Measurements from ENCODE around the gene DCTN3. TPM values are rescaled to one million over a fixed set of nuclear protein-coding genes. Genes with fewer than 3 reads are reported as not detected.
A peak's percentile ranks its signal among the peaks of the same experiment; 100 is the strongest.

Gene DCTN3
- total RNA-seq, 4 donors from 2014 or later = 41.6 to 78.9 (median 54.0) TPM

DNA sequence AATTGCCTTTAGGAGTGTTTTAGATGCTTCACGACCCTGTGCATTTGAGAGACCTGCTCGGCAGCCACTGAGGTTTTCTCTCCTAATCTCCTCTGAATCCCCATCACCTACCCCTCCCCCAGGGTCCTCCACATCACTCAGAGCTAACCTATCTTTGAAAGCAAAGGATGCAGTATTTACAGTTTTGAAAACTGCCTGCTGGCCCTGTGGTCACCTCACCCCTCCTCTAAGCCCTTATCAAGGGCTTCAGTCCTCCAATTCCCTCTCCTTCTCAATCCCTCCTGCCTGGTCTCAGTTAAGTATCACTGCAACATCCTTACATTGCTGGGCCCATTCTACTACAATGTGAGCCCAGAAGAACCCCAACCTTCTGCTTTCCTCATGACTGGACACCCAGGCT is 13.0 kb downstream of the DCTN3 start:
- DNase-seq = no peak
- H3K9me3 ChIP-seq = no peaks in the 10 kb centered on the region
- H3K27me3 ChIP-seq = no peaks in the 10 kb centered on the region
- peaks cover under 1 to 16% (median 12%) of the 10 kb centered on the region in 4 donors for H3K4me1 ChIP-seq
- in situ Hi-C loops (cut with MboI; ENCODE audit: low pct_ligation_motif_present in 1 of 4, low pct_unique_long_range_greater_than_20kb in 1 of 4, low sequenced_read_pairs in 3 of 4) = loop anchor here in 2 of 4 donors (10.0 kb wide), 2 partner anchors 63 to 203 kb away; no protein-coding TSS in a partner anchor
- no peaks in the 10 kb centered on the region for H3K36me3 ChIP-seq
- no peak overlapping the region for H3K4me3 ChIP-seq
- intact Hi-C loops (cut with DNase I; ENCODE audit: low total_unique reads) = loop anchor here (10.0 kb wide), 1 partner anchor 203 kb away; no protein-coding TSS in a partner anchor
- H3K27ac ChIP-seq = no peak overlapping the region
- TF ChIP-seq POLR2A (IDR thresholded peaks at IDR 0.05) (no peak), POLR2AphosphoS5 (IDR thresholded peaks at IDR 0.05) (no peak), EP300 (IDR thresholded peaks at IDR 0.05; ENCODE audit: low read depth) (no peak)
- TF ChIP-seq, protein P1, sequence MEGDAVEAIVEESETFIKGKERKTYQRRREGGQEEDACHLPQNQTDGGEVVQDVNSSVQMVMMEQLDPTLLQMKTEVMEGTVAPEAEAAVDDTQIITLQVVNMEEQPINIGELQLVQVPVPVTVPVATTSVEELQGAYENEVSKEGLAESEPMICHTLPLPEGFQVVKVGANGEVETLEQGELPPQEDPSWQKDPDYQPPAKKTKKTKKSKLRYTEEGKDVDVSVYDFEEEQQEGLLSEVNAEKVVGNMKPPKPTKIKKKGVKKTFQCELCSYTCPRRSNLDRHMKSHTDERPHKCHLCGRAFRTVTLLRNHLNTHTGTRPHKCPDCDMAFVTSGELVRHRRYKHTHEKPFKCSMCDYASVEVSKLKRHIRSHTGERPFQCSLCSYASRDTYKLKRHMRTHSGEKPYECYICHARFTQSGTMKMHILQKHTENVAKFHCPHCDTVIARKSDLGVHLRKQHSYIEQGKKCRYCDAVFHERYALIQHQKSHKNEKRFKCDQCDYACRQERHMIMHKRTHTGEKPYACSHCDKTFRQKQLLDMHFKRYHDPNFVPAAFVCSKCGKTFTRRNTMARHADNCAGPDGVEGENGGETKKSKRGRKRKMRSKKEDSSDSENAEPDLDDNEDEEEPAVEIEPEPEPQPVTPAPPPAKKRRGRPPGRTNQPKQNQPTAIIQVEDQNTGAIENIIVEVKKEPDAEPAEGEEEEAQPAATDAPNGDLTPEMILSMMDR (IDR thresholded peaks at IDR 0.05) = no peak
- 34 to 45% methylated on average over 2 of the region's 2 CpGs for WGBS, 2 donors (ENCODE audit: low coverage in 1 of 2)

DNA sequence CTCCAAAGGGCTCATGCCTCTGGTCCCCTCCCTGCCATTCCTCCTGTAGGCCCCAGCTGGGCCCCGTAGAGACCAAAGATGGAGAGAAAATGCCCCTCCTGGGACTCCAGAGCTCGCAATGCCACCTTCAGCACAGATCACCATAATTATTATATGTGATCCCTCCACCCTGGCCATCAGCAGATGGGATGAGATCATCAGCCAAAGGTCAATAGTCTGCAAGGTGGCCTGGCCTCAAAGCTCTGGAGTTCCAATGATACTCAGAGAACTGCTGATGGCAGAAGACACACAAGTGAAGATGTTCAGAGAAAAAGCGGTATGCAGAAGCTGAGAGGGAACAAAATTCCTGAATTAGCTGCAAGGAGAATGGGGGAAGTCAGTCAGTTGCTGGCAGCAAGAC is 13.4 kb downstream of the DCTN3 start:
- Histone ChIP-seq H3K4me1 (peaks cover 0 to 13% (median 9%) of the 10 kb centered on the region in 4 donors), H3K9me3 (no peaks in the 10 kb centered on the region), H3K27ac (no peak overlapping the region), H3K27me3 (no peaks in the 10 kb centered on the region), H3K36me3 (no peaks in the 10 kb centered on the region), H3K4me3 (no peak overlapping the region)
- in situ Hi-C loops (cut with MboI; ENCODE audit: low pct_ligation_motif_present in 1 of 4, low pct_unique_long_range_greater_than_20kb in 1 of 4, low sequenced_read_pairs in 3 of 4) = loop anchor here in 2 of 4 donors (10.0 kb wide), 2 partner anchors 62 to 202 kb away; no protein-coding TSS in a partner anchor
- intact Hi-C loops (cut with DNase I; ENCODE audit: low total_unique reads) = loop anchor here (10.0 kb wide), 1 partner anchor 202 kb away; no protein-coding TSS in a partner anchor
- TF ChIP-seq POLR2AphosphoS5 (IDR thresholded peaks at IDR 0.05) = peak in 1 of 3 donors; percentile 15
- TF ChIP-seq EP300 (IDR thresholded peaks at IDR 0.05; ENCODE audit: low read depth) = no peak
- no peak for DNase-seq
- WGBS, 2 donors (ENCODE audit: low coverage in 1 of 2) = 62 to 66% methylated on average over 2 to 3 of the region's 3 CpGs

DNA sequence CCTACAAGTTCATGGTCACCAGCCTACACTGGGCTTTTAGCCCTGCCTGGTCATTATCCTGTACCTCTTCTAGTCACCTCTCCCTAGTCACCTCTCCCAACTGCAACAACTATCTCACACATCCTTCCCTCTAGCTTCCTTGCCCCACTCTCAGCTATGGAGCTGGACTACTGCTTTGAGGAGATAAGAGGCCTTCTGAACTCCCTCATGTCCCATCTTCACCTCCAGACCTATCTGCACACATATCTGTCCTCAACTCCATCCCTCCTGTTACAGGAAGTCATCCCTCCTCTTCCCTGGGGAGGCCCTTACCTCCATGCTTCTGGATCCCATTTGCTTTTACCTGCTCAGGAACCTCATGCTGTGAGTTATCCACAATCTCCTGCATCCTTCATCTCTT is 14.1 kb downstream of the DCTN3 start:
- DNase-seq = no peak
- H3K27me3 ChIP-seq = no peaks in the 10 kb centered on the region
- in situ Hi-C loops (cut with MboI; ENCODE audit: low pct_ligation_motif_present in 1 of 4, low pct_unique_long_range_greater_than_20kb in 1 of 4, low sequenced_read_pairs in 3 of 4) = loop anchor here in 2 of 4 donors (10.0 kb wide), 2 partner anchors 61 to 201 kb away; no protein-coding TSS in a partner anchor

DNA sequence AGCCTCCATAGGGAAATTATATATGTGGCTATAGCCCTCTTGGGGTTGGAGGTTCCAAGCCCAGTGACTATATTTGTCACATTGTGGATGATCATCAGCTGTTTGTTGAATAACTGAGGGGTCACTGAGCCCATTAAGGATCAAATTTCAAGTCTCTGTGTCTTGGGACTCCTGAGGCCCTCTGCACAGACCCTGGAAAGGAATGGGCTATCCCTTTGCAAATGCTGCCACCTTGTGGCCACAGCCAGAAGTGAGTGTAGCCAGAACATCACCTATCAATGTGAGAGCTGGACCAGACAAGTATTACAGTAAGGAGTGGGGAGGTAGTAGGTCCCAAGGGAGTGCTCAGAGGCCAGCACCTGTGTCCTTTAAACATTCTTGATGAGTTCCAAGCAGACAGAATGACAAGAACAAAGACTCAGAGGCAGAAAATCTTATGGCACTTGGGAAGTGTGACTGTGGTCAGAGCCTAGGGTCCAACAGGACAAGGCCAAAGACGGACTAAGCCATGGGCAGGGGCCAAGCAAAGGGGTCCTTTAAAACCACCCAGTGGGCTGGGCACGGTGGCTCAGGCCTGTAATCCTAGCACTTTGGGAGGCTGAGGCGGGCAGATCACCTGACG is 16.6 kb downstream of the DCTN3 start:
- no peaks in the 10 kb centered on the region for H3K36me3 ChIP-seq

More for the DNA sequence above, 14.1 kb downstream of the DCTN3 start:
- H3K36me3 ChIP-seq = no peaks in the 10 kb centered on the region
- no peak overlapping the region for H3K4me3 ChIP-seq
- intact Hi-C loops (cut with DNase I; ENCODE audit: low total_unique reads) = loop anchor here (10.0 kb wide), 1 partner anchor 201 kb away; no protein-coding TSS in a partner anchor
- no peak overlapping the region for H3K27ac ChIP-seq
- TF ChIP-seq EP300 (IDR thresholded peaks at IDR 0.05; ENCODE audit: low read depth) = no peak
- no peak for TF ChIP-seq POLR2AphosphoS5 (IDR thresholded peaks at IDR 0.05)
- TF ChIP-seq POLR2A (IDR thresholded peaks at IDR 0.05) = no peak
- TF ChIP-seq, protein P1 (IDR thresholded peaks at IDR 0.05) = no peak
- H3K4me1 ChIP-seq = peaks cover 0 to 9% (median 6%) of the 10 kb centered on the region in 4 donors
- H3K9me3 ChIP-seq = no peaks in the 10 kb centered on the region

More for the DNA sequence above, 16.6 kb downstream of the DCTN3 start:
- Histone ChIP-seq H3K4me1 (no peaks in the 10 kb centered on the region), H3K9me3 (no peaks in the 10 kb centered on the region), H3K27ac (no peak overlapping the region), H3K27me3 (no peaks in the 10 kb centered on the region), H3K4me3 (no peak overlapping the region)
- intact Hi-C loops (cut with DNase I; ENCODE audit: low total_unique reads) (loop anchor here (10.0 kb wide), 1 partner anchor 199 kb away; no protein-coding TSS in a partner anchor), in situ Hi-C loops (cut with MboI; ENCODE audit: low pct_ligation_motif_present in 1 of 4, low pct_unique_long_range_greater_than_20kb in 1 of 4, low sequenced_read_pairs in 3 of 4) (loop anchor here in 2 of 4 donors (10.0 kb wide), 2 partner anchors 59 to 199 kb away; no protein-coding TSS in a partner anchor)
- DNase-seq = peak; percentile 85
- WGBS, 2 donors (ENCODE audit: low coverage in 1 of 2) = 64% methylated on average over 4 of the region's 4 CpGs; no CpG with 5 or more reads in 1 of the 2 donors
- TF ChIP-seq POLR2AphosphoS5 (IDR thresholded peaks at IDR 0.05) (no peak), EP300 (IDR thresholded peaks at IDR 0.05; ENCODE audit: low read depth) (no peak)
- TF ChIP-seq, protein P1 (IDR thresholded peaks at IDR 0.05) = peak; percentile 89 to 94 (median 91)

Data from transverse colon (tissue), 4 donors.